Heart left ventricle (tissue), 16 donors: Measurements from ENCODE around the gene FAM50B. TPM values are rescaled to one million over a fixed set of nuclear protein-coding genes. Genes with fewer than 3 reads are reported as not detected.

Experiments
- ATAC-seq, 4 donors: fragments of 200-7000 bp; cut with Tn5 transposase; one replicate each; pipeline ENCODE4 v1.9.1; 2020 to 2022; ENCODE audit warnings: moderate library complexity in 4 of 4, mild to moderate bottlenecking in 3 of 4, moderate number of reproducible peaks in 1 of 4
- DNase-seq, 5 donors: peaks; one replicate each; pipeline ENCODE4 v3.0.0-alpha.2; 2020
- H3K27ac ChIP-seq, 12 donors: fragments of 200-600 bp; sonication (generic) in 4 of 12; one replicate each; pipeline versions ENCODE4 v1.5.0 to v1.8.0; 2016 to 2022; ENCODE audit warnings: mild to moderate bottlenecking in 2 of 12
- H3K27me3 ChIP-seq, 9 donors: fragments of 200-600 bp; sonication (generic) in 2 of 9; one replicate each; pipeline versions ENCODE4 v1.5.1 to v1.8.0; 2016 to 2022; ENCODE audit warnings: mild to moderate bottlenecking in 3 of 9
- H3K36me3 ChIP-seq, 9 donors: fragments of 200-600 bp; sonication (generic) in 2 of 9; one replicate each; pipeline versions ENCODE4 v1.5.0 to v1.8.0; 2018 to 2022; ENCODE audit warnings: mild to moderate bottlenecking in 2 of 9
- H3K4me1 ChIP-seq, 12 donors: fragments of 200-600 bp; sonication (generic) in 4 of 12; one replicate each; pipeline versions ENCODE4 v1.5.0 to v1.8.0; 2016 to 2022; ENCODE audit warnings: mild to moderate bottlenecking in 3 of 12
- H3K4me3 ChIP-seq, 12 donors: fragments of 200-600 bp; sonication (generic) in 4 of 12; one replicate each; pipeline versions ENCODE4 v1.5.0 to v1.8.0; 2017 to 2022; ENCODE audit warnings: mild to moderate bottlenecking in 9 of 12, moderate library complexity in 4 of 12
- H3K9me3 ChIP-seq, 12 donors: fragments of 200-600 bp; sonication (generic) in 4 of 12; one replicate each; pipeline versions ENCODE4 v1.5.0 to v1.8.0; 2016 to 2022; ENCODE audit warnings: mild to moderate bottlenecking in 1 of 12
- POLR2A ChIP-seq, 2 donors: fragments of 450-650 bp; IDR thresholded peaks; one replicate each; pipeline ENCODE4 v1.6.1; 2017; ENCODE audit warnings: antibody characterized with exemption in 2 of 2, mild to moderate bottlenecking in 2 of 2, moderate library complexity in 2 of 2
- WGBS, 4 donors: extraction: QIAGEN DNeasy Blood & Tissue Kit in 2 of 4; methylation state at CpG; one replicate each; pipeline versions ENCODE4 v1.1.5 to v1.1.7; 2013 to 2018; 5-methylcytosine and 5-hydroxymethylcytosine counted together
- intact Hi-C, 10 donors: fragments of 100-400 bp; cut with DNase I; formaldehyde crosslinking; loops; one replicate each; pipeline versions ENCODE4 v1.11.1 to v1.14.2; 2022
- polyA plus RNA-seq, 2 donors: library from polyadenylated mRNA; stranded (reverse); fragments of 200-250 nt; gene quantifications; one replicate each; pipeline ENCODE4 v1.2.3, GENCODE V29; 2013
- total RNA-seq, 9 donors: library from RNA; depleted of rRNA in 2 of 9; stranded (reverse); fragments of >200 nt in 2 of 9; fragmentation: NEBNext Ultra II Directional in 3 of 9; extraction: Animal tissue kit (Norgen Biotek cat#: 25700) in 3 of 9; gene quantifications; one replicate each; pipeline versions ENCODE4 v1.1.0 to v1.2.4, GENCODE V29; 2016 to 2023
- TF ChIP-seq, protein P1 (sequence below), 12 donors: fragments of 200-600 bp; sonication (generic) in 4 of 12; IDR thresholded peaks; one replicate each; pipeline versions ENCODE4 v1.5.0 to v1.8.0; 2018 to 2022; ENCODE audit warnings: antibody characterized with exemption in 12 of 12, mild to moderate bottlenecking in 5 of 12
- donor health status: ischemic (EF 13 %, LVEDD 7.1; RV severe dilation, severe dysfunction).
- donor health status: healthy with polysubstance abuse.
- donor health status: DM: no; HTN: yes; CAD: no.
- donor health status: DM: no; HTN: no; CAD: no.
- donor health status: ischemic (EF 25% LVEDD 6.9; RV normal size, moderate dysfunction).
- donor health status: ischemic (EF 25% LVEDD 5.7; RV mildly dilated, moderate dysfunction).
- donor health status: healthy.
- donor health status: DM: yes; HTN: yes; CAD: no.
- donor health status: ischemic (EF 35%, LVEDD 5.7; RV mildly dilated, moderate dysfunction).
- donor health status: nonischemic (EF 11% LVEDD 7.7; RV severe dilation, severe dysfunction).
- donor health status: DM: yes; HTN: yes; CAD: no.
- donor health status: PGD.
- donor health status: ischemic (EF 29% LVEDD 5.4; RV normal size, mild dysfunction).
- donor health status: nonischemic (EF 23%, LVEDD 6.1; RV moderate dilation, normal function).

FAM50B gene
- total and polyA plus RNA-seq, 11 donors = 11.7 to 29.1 (median 21.5) TPM

- no peak overlapping the region for H3K4me3 ChIP-seq
- intact Hi-C loops = no loop called here
- WGBS, 4 donors = 74 to 88% (median 79%) methylated on average over 6 of the region's 6 CpGs
- no peaks in the 10 kb centered on the region for H3K36me3 ChIP-seq
- TF ChIP-seq, protein P1, sequence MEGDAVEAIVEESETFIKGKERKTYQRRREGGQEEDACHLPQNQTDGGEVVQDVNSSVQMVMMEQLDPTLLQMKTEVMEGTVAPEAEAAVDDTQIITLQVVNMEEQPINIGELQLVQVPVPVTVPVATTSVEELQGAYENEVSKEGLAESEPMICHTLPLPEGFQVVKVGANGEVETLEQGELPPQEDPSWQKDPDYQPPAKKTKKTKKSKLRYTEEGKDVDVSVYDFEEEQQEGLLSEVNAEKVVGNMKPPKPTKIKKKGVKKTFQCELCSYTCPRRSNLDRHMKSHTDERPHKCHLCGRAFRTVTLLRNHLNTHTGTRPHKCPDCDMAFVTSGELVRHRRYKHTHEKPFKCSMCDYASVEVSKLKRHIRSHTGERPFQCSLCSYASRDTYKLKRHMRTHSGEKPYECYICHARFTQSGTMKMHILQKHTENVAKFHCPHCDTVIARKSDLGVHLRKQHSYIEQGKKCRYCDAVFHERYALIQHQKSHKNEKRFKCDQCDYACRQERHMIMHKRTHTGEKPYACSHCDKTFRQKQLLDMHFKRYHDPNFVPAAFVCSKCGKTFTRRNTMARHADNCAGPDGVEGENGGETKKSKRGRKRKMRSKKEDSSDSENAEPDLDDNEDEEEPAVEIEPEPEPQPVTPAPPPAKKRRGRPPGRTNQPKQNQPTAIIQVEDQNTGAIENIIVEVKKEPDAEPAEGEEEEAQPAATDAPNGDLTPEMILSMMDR (IDR thresholded peaks at IDR 0.05) = no peak
- TF ChIP-seq POLR2A (IDR thresholded peaks at IDR 0.05) = no peak
- ATAC-seq (no peak), DNase-seq (no peak)
- H3K4me1 ChIP-seq = peaks cover 0 to 33% (median 7%) of the 10 kb centered on the region in 12 donors
- H3K27ac ChIP-seq = no peak overlapping the region
- no peaks in the 10 kb centered on the region for H3K27me3 ChIP-seq
- no peaks in the 10 kb centered on the region for H3K9me3 ChIP-seq
Measured at GRCh38 chr6:3895312-3895653, 46.1 kb downstream of the FAM50B start.

GRCh38 chr6:3895805-3896204 lies 46.6 kb downstream of the FAM50B start:
- no peak overlapping the region for H3K27ac ChIP-seq
- no peaks in the 10 kb centered on the region for H3K36me3 ChIP-seq
- TF ChIP-seq POLR2A (IDR thresholded peaks at IDR 0.05) = no peak
- TF ChIP-seq, protein P1 (IDR thresholded peaks at IDR 0.05) = no peak
- no peaks in the 10 kb centered on the region for H3K27me3 ChIP-seq
- H3K4me3 ChIP-seq = no peak overlapping the region
- ATAC-seq = no peak
- intact Hi-C loops = no loop called here
- no peaks in the 10 kb centered on the region for H3K9me3 ChIP-seq
- H3K4me1 ChIP-seq = peaks cover 0 to 33% (median 7%) of the 10 kb centered on the region in 12 donors
- no peak for DNase-seq
- WGBS, 4 donors = 64 to 75% (median 71%) methylated on average over 5 of the region's 5 CpGs

- ATAC-seq (no peak), DNase-seq (no peak)
- no peak overlapping the region for H3K4me3 ChIP-seq
- no peaks in the 10 kb centered on the region for H3K36me3 ChIP-seq
- no peak for TF ChIP-seq POLR2A (IDR thresholded peaks at IDR 0.05)
- TF ChIP-seq, protein P1 (IDR thresholded peaks at IDR 0.05) = no peak
- intact Hi-C loops = no loop called here
- no peaks in the 10 kb centered on the region for H3K9me3 ChIP-seq
- H3K4me1 ChIP-seq = peaks cover 0 to 21% (median 0%) of the 10 kb centered on the region in 12 donors
- H3K27ac ChIP-seq = no peak overlapping the region
- 94 to 96% (median 95%) methylated on average over 14 of the region's 14 CpGs for WGBS, 4 donors
- no peaks in the 10 kb centered on the region for H3K27me3 ChIP-seq
Measured at GRCh38 chr6:3898265-3898994, 49.3 kb downstream of the FAM50B start.

DNA sequence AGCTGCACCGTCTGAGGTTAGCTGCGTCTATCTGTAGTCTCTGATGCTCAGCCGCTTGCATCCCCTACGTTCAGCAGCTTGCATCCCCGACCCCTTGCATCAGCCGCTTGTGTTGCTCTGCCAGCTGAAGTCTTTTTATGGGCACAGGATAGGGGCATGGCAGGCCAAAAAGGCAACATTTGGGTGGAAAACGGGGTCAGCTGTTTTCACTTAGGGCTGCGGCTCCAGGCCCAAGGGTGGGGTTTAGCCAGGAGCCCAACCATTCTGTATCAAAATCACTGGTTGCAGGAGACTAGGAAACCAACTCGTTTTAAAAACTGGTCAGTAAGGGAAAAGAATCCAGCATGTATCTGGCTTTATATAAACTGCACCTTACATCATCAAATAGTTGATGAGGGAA lies 49.9 kb downstream of the FAM50B start:
- H3K4me3 ChIP-seq = no peak overlapping the region
- WGBS, 4 donors = 92 to 94% (median 93%) methylated on average over 9 of the region's 9 CpGs
- H3K27me3 ChIP-seq = no peaks in the 10 kb centered on the region
- intact Hi-C loops = no loop called here
- H3K27ac ChIP-seq = no peak overlapping the region
- TF ChIP-seq POLR2A (IDR thresholded peaks at IDR 0.05) = no peak
- TF ChIP-seq, protein P1 (IDR thresholded peaks at IDR 0.05) = no peak
- no peaks in the 10 kb centered on the region for H3K9me3 ChIP-seq
- peaks cover 0 to 17% (median 0%) of the 10 kb centered on the region in 12 donors for H3K4me1 ChIP-seq
- no peaks in the 10 kb centered on the region for H3K36me3 ChIP-seq
- ATAC-seq (no peak), DNase-seq (no peak)
